ENCODE measurements around the gene CPNE5. TPM values are rescaled to one million over a fixed set of nuclear protein-coding genes. Genes with fewer than 3 reads are reported as not detected.

The CPNE5 gene
- total RNA-seq, 2 experiments from 2014 or later, result 0.99 to 1.3 TPM

DNA sequence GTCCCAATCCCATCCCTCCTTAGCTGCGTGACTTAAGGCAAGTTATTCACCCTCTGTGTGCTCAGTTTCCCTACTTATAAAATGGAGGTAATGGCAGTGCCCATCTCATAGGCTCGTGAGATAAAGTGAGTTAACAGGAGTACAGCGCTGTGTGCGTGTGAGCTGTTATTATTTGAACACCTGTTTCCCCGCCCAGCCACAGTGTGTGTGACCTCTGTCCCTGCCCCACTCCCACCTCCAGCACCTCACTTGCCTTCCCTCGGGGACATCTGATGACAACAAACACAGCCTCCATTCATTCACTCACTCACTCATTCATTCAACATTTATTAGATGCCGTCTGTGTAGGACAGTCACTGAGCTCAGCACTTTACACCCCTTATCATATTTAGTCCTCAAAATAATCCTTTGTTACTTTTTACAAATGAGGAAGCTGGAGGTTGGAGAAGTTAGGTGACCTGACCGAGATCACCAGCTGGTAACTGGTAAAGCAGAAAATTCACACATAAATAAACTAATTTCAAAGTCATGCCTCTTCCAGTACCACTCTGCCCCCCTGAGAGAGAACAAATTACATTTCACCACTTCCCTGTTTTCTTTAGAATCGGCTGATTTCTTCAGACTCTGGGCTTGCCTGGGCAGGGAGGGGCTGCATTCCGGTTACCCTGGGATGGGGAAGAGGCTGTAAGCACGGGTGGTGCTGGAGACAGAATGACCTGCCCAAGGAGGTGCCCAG is 58.6 kb downstream of the CPNE5 start:
- H3K4me3 Mint-ChIP-seq, result no peak overlapping the region
- POLR2A ChIA-PET, result interaction anchor here (0.6 to 3.5 kb wide), 3 partner anchors 13 to 778 kb away, joined by 3 to 39 read pairs (median 3); no protein-coding TSS in a partner anchor
- H3K4me1 Mint-ChIP-seq, result peaks cover 19% of the 10 kb centered on the region
- no peak overlapping the region for H3K27ac Mint-ChIP-seq
- H3K9me3 Mint-ChIP-seq, result no peaks in the 10 kb centered on the region
- H3K36me3 Mint-ChIP-seq, result no peaks in the 10 kb centered on the region
- ATAC-seq (ENCODE audit: low read depth), result no peak
- no peak for DNase-seq
- H3K27me3 Mint-ChIP-seq, result peaks cover 20% of the 10 kb centered on the region

DNA sequence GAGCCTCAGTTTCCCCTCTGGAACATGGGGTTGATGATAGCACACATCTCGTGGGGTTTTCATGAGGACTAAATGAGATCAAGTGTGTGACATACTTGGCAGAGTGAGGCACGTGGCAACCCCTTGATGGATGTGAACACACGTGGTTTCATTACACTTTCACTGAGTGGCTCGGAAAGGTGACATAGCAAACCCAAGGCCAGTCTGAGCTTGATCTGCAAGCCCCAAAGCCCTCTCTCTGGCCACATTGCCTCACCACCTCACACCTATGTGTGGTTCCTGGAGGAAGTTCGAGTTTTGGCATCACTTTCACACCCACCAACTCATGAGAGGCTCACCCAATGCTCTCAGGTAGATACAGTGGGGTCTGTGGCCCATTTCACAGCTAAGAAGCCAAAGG is 60.0 kb downstream of the CPNE5 start:
- Mint-ChIP-seq H3K36me3 (no peaks in the 10 kb centered on the region), H3K4me3 (no peak overlapping the region), H3K27me3 (peaks cover 24% of the 10 kb centered on the region), H3K4me1 (peaks cover 19% of the 10 kb centered on the region), H3K9me3 (no peaks in the 10 kb centered on the region), H3K27ac (no peak overlapping the region)
- DNase-seq, result no peak
- no peak for ATAC-seq (ENCODE audit: low read depth)
- POLR2A ChIA-PET, result interaction anchor here (1.6 to 2.1 kb wide), 2 partner anchors 10 to 171 kb away, joined by 3 to 10 read pairs; no protein-coding TSS in a partner anchor

DNA sequence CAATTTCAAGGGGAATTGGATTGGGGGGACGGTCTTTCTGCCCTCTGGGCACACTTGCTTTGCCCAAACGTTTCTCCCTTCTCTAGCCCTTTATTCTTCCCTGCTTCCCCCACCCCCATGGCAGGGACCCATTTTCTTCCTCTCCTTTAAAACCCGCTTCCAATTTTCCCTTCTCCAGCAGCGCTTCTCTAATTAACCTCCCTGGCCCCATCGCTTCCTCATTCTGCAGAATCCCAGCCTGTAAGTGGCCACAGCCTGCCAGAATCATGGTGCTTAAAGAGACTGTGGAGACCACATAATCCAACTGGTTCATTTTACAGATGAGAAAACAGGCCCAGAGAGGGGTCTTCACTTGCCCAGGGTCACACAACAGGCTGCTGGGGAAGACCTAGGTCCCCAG is 61.4 kb downstream of the CPNE5 start:
- Mint-ChIP-seq H3K9me3 (no peaks in the 10 kb centered on the region), H3K4me1 (peaks cover 16% of the 10 kb centered on the region), H3K36me3 (no peaks in the 10 kb centered on the region), H3K27ac (no peak overlapping the region), H3K4me3 (no peak overlapping the region), H3K27me3 (peaks cover 24% of the 10 kb centered on the region)
- POLR2A ChIA-PET, result interaction anchor here (2.1 kb wide), 1 partner anchor 9 kb away, joined by 10 read pairs; no protein-coding TSS in a partner anchor
- DNase-seq, result no peak
- ATAC-seq (ENCODE audit: low read depth), result no peak

DNA sequence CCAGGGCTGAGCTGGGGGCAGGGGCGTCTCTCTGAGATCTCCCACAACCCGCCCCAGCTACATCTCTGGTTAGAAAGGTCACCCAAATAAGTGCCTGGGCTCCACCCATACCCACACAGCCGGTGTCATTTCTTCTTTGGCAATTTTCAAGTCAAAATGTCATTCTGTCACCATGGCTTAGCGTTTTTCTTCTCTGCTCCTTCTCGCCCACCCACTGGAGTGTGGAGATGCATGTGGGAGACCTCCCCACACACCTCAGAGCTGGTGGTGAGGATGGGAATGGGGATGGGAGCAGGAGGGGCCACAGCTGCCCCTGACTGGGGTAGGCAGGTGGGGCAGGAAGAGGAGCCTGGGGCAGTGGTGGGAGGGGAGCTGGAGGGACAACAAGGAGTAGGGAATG is 63.1 kb downstream of the CPNE5 start:
- H3K27me3 Mint-ChIP-seq, result peaks cover 24% of the 10 kb centered on the region
- no peaks in the 10 kb centered on the region for H3K36me3 Mint-ChIP-seq
- no peaks in the 10 kb centered on the region for H3K9me3 Mint-ChIP-seq
- peaks cover 22% of the 10 kb centered on the region for H3K4me1 Mint-ChIP-seq
- H3K4me3 Mint-ChIP-seq, result no peak overlapping the region
- DNase-seq (no peak), ATAC-seq (ENCODE audit: low read depth) (no peak)
- POLR2A ChIA-PET, result interaction anchor here (0.6 kb wide), 1 partner anchor 16 kb away, joined by 5 read pairs; no protein-coding TSS in a partner anchor
- no peak overlapping the region for H3K27ac Mint-ChIP-seq

DNA sequence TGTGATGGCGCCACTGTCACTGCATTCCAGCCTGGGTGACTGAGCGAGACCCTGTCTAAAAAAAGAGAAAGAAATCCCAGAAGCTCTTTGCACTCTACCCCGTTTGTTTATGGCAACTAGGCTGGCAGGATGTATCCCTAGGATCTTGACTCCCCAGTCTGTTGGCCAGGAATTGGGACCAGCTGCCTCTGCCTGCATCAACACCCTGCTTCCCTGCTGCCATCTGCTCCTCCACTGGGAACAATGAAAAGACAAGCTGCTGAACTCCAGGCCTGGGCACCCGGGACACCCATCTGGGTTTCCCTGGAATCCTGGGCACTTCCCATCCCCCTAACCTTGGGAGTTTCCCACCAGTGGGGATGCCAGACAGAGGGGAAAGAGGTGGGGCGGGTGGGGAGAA is 64.9 kb downstream of the CPNE5 start:
- POLR2A ChIA-PET, result interaction anchor here (1.5 kb wide), 1 partner anchor 9 kb away, joined by 3 read pairs; no protein-coding TSS in a partner anchor
- no peak overlapping the region for H3K4me3 Mint-ChIP-seq
- H3K27ac Mint-ChIP-seq, result peak overlapping the region; percentile 6
- no peaks in the 10 kb centered on the region for H3K36me3 Mint-ChIP-seq
- peaks cover 15% of the 10 kb centered on the region for H3K27me3 Mint-ChIP-seq
- ATAC-seq (ENCODE audit: low read depth), result no peak
- no peak for DNase-seq
- no peaks in the 10 kb centered on the region for H3K9me3 Mint-ChIP-seq
- H3K4me1 Mint-ChIP-seq, result peaks cover 32% of the 10 kb centered on the region

DNA sequence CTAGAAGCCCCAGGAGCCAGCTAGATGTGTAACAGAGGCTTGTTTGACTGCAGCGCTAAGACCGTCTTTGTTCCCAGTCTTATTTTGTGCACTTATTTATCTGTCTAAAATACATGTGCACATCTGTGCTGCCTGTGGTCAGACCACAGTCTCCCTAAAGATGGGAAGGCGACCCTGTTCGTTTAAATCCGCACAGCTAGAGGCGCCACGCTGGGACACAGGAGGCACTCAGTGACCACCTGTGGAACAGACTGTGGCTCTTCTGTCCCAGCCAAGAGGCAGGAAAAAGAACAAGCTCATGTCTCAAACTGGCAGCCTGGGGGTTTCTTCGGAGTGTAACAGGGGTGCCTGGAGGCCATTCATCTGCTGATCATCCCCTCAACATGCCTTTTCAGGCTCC is 66.8 kb downstream of the CPNE5 start:
- POLR2A ChIA-PET, result interaction anchor here (1.5 kb wide), 1 partner anchor 10 kb away, joined by 6 read pairs; no protein-coding TSS in a partner anchor
- Mint-ChIP-seq H3K4me3 (no peak overlapping the region), H3K9me3 (no peaks in the 10 kb centered on the region), H3K36me3 (no peaks in the 10 kb centered on the region), H3K4me1 (peaks cover 39% of the 10 kb centered on the region), H3K27ac (peak overlapping the region; percentile 79), H3K27me3 (peaks cover 11% of the 10 kb centered on the region)
- DNase-seq (no peak), ATAC-seq (ENCODE audit: low read depth) (no peak)

DNA sequence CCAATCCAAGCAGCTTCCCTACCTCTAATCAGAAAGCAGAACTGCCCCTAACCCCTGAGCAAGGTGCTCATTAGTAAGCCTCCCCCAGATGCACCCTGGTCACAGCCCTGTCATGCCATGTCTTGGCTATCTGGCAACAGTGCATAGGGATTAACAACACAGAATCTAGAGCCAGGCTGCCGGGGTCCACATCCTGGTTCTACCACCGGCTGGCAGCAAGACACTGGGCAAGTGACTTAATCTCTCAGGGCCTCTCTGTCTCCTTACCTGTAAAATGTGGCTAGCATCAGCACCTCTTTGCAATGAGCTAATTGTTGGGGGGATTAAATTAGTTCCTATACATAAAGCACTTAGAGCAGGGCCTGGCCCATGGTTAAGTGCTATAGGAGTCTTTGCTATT is 68.1 kb downstream of the CPNE5 start:
- no peaks in the 10 kb centered on the region for H3K9me3 Mint-ChIP-seq
- H3K36me3 Mint-ChIP-seq, result no peaks in the 10 kb centered on the region
- DNase-seq (no peak), ATAC-seq (ENCODE audit: low read depth) (no peak)
- H3K4me3 Mint-ChIP-seq, result no peak overlapping the region
- H3K27me3 Mint-ChIP-seq, result peaks cover 4% of the 10 kb centered on the region
- POLR2A ChIA-PET, result interaction anchor here (1.2 to 2.5 kb wide), 3 partner anchors 12 to 486 kb away, joined by 3 to 7 read pairs (median 6); partner anchors contain the start of gene PPIL1
- peaks cover 44% of the 10 kb centered on the region for H3K4me1 Mint-ChIP-seq
- H3K27ac Mint-ChIP-seq, result peak overlapping the region; percentile 79

DNA sequence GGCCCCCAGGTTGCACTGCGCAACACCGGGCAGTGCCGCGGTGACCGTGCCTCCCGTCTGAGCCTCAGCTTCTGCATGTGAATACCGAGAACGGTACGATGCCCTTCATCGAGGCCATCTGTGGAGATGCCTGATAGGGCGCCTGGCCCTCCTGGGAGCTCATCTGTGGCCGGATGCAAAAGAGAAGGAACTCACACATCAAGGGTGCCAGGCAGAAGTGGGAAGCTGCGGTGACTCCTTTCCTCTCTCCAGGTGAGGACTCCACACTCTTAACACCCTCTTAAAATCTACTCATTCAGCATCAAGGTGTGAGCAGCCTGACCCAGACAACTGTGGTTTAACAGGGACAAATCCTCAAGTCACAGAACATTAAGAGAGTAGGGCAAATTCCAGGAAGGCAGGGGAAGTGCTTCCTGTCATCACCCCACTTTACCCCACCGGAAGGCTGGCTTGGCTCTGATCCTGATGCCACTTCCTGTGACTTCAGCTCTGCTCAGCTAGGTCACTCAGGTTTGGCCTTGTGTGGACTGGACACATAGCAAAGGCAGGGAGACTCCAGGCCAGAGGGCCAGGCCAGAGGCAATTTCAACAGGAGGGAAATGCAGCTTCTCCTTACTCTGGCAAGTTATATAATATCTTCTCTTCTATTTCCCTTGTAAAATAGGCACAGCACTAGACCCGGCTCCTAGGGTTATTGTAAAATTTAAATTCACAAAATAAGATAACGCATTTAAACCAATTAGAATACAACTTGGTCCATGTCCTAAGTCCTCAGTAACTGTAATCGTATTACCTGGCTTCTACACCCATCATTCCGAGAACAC is 69.4 kb downstream of the CPNE5 start:
- Mint-ChIP-seq H3K36me3 (no peaks in the 10 kb centered on the region), H3K27ac (peak overlapping the region; percentile 79), H3K4me3 (peak overlapping the region; percentile 65), H3K9me3 (no peaks in the 10 kb centered on the region), H3K27me3 (peaks cover 3% of the 10 kb centered on the region), H3K4me1 (peaks cover 47% of the 10 kb centered on the region)
- POLR2A ChIA-PET, result interaction anchor here (0.6 to 2.7 kb wide), 10 partner anchors 9 to 487 kb away, joined by 3 to 10 read pairs (median 3); partner anchors contain the start of genes MTCH1 and PPIL1
- peak; percentile 57 for DNase-seq
- peak; percentile 50 for ATAC-seq (ENCODE audit: low read depth)

DNA sequence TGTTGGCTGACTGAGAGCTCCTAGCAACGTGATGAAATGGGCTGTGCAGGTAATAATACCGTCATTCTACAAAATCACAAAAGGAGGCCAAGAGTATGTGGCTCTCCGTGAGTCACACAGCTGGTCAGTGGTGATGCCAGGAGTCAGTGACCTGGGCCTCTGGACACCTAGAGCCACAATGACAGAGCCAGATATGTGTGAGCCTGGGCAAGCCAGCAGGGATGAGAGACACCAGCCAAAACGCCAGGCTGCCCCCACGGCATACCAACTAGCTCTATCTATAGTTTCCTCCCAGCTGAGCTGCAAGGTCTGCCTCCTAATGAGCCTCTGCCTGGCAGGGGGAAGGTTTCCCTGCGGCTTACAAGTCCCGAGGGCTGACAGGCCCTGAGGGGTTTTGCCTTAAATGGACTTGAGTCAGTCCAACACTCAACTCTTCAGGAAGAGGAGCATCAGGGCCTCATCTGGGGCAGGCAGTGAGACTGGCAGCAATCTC is 70.0 kb downstream of the CPNE5 start:
- ATAC-seq (ENCODE audit: low read depth), result no peak
- Mint-ChIP-seq H3K4me1 (peaks cover 47% of the 10 kb centered on the region), H3K36me3 (no peaks in the 10 kb centered on the region), H3K4me3 (peak overlapping the region; percentile 65), H3K27me3 (no peaks in the 10 kb centered on the region), H3K27ac (peak overlapping the region; percentile 79), H3K9me3 (no peaks in the 10 kb centered on the region)
- no peak for DNase-seq
- POLR2A ChIA-PET, result interaction anchor here (0.6 to 4.0 kb wide), 10 partner anchors 10 to 414 kb away, joined by 3 to 39 read pairs (median 4); partner anchors contain the start of genes MTCH1 and PPIL1

DNA sequence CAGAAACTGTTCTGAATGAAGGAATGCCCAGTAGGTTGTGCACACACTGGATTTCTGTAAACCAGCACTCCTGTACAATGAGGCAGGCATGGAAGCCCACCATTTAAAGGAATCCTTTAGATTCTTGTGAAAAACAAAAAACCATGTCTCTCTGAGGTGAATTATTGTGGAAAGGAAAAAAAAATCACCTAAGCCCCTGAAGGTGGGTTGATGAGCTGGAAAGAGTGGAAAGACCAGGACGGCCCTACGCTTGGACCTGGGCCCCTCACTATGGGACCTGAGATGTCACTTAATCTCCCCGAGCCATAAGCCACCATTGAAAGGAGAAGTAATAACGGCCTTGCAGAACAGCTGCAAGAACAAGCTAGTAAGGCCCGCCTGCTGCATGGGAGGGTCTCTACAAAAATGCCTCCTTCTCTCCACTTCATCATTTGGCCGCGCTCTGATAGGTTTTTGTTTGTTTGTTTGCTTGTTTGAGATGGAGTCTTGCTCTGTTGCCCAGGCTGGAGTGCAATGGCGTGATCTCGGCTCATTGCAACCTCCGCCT is 72.8 kb downstream of the CPNE5 start:
- Mint-ChIP-seq H3K4me3 (no peak overlapping the region), H3K36me3 (no peaks in the 10 kb centered on the region), H3K9me3 (no peaks in the 10 kb centered on the region), H3K4me1 (peaks cover 42% of the 10 kb centered on the region), H3K27ac (peak overlapping the region; percentile 74), H3K27me3 (no peaks in the 10 kb centered on the region)
- DNase-seq, result no peak
- POLR2A ChIA-PET, result interaction anchor here (1.4 to 4.0 kb wide), 2 partner anchors 15 to 26 kb away, joined by 3 to 39 read pairs; no protein-coding TSS in a partner anchor
- ATAC-seq (ENCODE audit: low read depth), result no peak

DNA sequence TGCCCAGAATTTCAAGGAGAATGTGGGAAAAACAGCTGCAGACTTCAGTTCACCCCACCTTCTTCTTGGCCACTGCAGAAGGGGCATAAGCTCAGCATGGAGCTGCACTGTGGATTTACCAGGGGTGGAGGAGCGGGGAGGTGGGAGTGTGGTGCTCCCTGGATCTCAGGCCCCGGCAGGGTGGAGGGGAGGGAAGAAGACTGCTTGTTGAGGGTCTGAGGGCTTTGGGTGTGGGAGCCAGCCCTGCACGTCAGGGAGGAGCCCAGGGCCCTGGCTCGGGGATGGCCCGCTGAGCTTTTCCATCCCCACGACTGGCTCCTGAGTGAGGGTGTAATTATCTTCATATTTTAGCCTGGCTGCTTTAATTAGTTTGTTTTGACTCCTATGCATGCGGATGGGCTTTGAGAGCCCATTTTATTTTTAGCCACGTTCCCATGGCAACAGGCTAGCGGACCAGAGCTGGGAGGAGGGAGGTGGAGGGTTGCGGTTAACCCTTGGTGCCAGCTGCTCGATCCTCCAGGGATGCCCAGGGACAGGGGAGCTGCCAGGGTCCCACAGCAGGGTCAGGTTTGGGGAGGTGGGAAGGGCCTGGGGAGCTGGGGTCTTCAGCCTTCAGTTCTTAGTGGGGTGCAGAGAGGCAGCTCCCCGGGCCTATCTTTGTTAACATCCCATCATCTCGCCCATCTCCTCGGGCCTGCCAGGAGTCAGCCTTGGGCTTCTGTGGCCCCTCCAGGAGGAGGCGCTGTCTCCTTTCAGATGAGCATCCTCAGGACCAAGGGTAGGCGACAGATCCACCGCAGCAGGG is 73.4 kb downstream of the CPNE5 start:
- POLR2A ChIA-PET, result interaction anchor here (1.4 to 4.0 kb wide), 3 partner anchors 16 to 252 kb away, joined by 3 to 39 read pairs (median 3); no protein-coding TSS in a partner anchor
- ATAC-seq (ENCODE audit: low read depth) (peak; percentile 86), DNase-seq (peak; percentile 84)
- Mint-ChIP-seq H3K4me1 (peaks cover 35% of the 10 kb centered on the region), H3K36me3 (no peaks in the 10 kb centered on the region), H3K27me3 (no peaks in the 10 kb centered on the region), H3K27ac (peak overlapping the region; percentile 74), H3K9me3 (no peaks in the 10 kb centered on the region), H3K4me3 (no peak overlapping the region)

DNA sequence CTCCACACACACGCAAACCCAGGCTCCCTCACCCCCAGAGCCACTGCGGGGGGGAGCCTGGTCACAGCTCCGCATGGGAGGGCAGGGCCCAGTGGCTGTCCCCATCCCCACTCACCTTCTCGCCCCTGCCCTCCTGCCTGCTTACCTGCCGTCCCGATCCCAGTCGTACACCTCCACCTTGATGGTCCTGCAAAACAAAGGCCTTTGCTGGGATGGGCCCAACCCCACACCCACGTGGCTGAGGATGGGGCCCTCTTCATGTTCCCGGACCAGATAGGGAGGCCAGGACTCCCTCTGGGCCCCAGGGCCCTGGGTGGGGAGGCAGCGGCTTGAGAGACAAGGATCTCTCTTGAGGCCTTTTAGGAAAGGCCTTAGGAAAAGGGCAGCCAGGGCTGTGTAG is 74.1 kb downstream of the CPNE5 start:
- no peak overlapping the region for H3K27ac Mint-ChIP-seq
- peaks cover 29% of the 10 kb centered on the region for H3K4me1 Mint-ChIP-seq
- ATAC-seq (ENCODE audit: low read depth) (no peak), DNase-seq (no peak)
- no peak overlapping the region for H3K4me3 Mint-ChIP-seq
- H3K36me3 Mint-ChIP-seq, result no peaks in the 10 kb centered on the region
- no peaks in the 10 kb centered on the region for H3K9me3 Mint-ChIP-seq
- H3K27me3 Mint-ChIP-seq, result no peaks in the 10 kb centered on the region
- POLR2A ChIA-PET, result interaction anchor here (1.6 kb wide), 1 partner anchor 253 kb away, joined by 3 read pairs; no protein-coding TSS in a partner anchor
